ENCODE measurements around the gene GHR. TPM values are rescaled to one million over a fixed set of nuclear protein-coding genes. Genes with fewer than 3 reads are reported as not detected.

GHR gene
- total RNA-seq, 1 experiment from 2014 or later = not detected

DNA sequence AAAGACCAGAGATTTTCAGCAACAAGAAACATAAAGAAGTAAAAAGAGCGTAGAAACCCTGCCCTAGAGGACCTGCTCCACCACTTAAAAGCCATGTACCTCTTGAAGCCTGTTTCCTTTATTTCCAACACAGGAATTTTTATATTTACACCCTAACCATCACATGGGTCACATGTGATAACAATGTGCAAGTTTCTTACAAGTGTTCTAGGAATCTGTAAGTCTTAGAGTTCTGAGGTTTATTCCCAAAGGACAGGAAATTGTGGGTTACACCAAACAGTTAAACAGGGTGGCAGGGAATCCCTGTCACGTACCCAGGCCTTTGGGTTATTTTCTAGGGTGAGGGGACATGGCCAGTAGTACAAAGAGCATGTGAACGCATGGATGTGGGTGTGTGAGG lies 224.8 kb downstream of the GHR start:
- no peaks in the 10 kb centered on the region for H3K36me3 ChIP-seq (ENCODE audit: insufficient read depth, low read length, poor library complexity, severe bottlenecking)
- H3K4me3 ChIP-seq (ENCODE audit: low read depth, low read length, poor library complexity, severe bottlenecking) = no peak overlapping the region
- ChIA-PET CTCF (no interaction called here), POLR2A (ENCODE audit: low non-redundant PET) (no interaction called here)
- no TSS peak for BruUV-seq (replicated peaks)
- no peaks in the 10 kb centered on the region for H3K9me3 ChIP-seq (ENCODE audit: low read depth, low read length, poor library complexity, severe bottlenecking)
- TF ChIP-seq EZH2 (IDR thresholded peaks at IDR 0.05; ENCODE audit: borderline replicate concordance, low read depth, low read length, poor library complexity, severe bottlenecking) = no peak
- TF ChIP-seq, protein P1, sequence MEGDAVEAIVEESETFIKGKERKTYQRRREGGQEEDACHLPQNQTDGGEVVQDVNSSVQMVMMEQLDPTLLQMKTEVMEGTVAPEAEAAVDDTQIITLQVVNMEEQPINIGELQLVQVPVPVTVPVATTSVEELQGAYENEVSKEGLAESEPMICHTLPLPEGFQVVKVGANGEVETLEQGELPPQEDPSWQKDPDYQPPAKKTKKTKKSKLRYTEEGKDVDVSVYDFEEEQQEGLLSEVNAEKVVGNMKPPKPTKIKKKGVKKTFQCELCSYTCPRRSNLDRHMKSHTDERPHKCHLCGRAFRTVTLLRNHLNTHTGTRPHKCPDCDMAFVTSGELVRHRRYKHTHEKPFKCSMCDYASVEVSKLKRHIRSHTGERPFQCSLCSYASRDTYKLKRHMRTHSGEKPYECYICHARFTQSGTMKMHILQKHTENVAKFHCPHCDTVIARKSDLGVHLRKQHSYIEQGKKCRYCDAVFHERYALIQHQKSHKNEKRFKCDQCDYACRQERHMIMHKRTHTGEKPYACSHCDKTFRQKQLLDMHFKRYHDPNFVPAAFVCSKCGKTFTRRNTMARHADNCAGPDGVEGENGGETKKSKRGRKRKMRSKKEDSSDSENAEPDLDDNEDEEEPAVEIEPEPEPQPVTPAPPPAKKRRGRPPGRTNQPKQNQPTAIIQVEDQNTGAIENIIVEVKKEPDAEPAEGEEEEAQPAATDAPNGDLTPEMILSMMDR (conservative IDR thresholded peaks at IDR 0.05; ENCODE audit: low read depth, low read length) = no peak
- no peak overlapping the region for H3K27ac ChIP-seq (ENCODE audit: low read depth, low read length, poor library complexity, severe bottlenecking)
- H3K27me3 ChIP-seq (replicated peaks; ENCODE audit: insufficient read depth, low read depth, low read length, poor library complexity) = peaks cover 28% of the 10 kb centered on the region
- DNase-seq (ENCODE audit: low spot score) = no peak
- H3K4me1 ChIP-seq (ENCODE audit: insufficient read depth, low read length, poor library complexity, severe bottlenecking) = no peaks in the 10 kb centered on the region
- intact Hi-C loops (cut with micrococcal nuclease; ENCODE audit: unreplicated experiment) = no loop called here

DNA sequence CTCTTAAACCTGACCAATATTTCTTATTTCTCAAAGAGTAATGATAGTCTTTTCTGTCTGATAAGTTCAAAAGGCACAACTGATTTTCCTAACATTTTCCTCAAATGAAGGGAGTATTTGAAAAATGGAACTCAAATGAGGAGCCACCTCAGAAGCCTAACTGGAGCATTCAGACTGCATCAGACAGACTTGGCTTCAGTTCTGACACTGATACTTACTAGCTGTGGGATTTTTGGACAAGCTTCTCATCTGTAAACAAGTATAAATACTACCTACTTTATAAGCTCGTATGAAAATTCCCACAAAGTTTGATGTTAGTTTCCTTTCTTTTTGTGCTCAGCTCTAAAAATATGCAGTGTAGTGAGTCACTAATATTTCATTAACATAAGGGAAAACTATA lies 225.7 kb downstream of the GHR start:
- Histone ChIP-seq H3K36me3 (ENCODE audit: insufficient read depth, low read length, poor library complexity, severe bottlenecking) (no peaks in the 10 kb centered on the region), H3K27ac (ENCODE audit: low read depth, low read length, poor library complexity, severe bottlenecking) (no peak overlapping the region), H3K27me3 (replicated peaks; ENCODE audit: insufficient read depth, low read depth, low read length, poor library complexity) (peaks cover 28% of the 10 kb centered on the region), H3K9me3 (ENCODE audit: low read depth, low read length, poor library complexity, severe bottlenecking) (no peaks in the 10 kb centered on the region), H3K4me1 (ENCODE audit: insufficient read depth, low read length, poor library complexity, severe bottlenecking) (no peaks in the 10 kb centered on the region), H3K4me3 (ENCODE audit: low read depth, low read length, poor library complexity, severe bottlenecking) (no peak overlapping the region)
- BruUV-seq (replicated peaks) = no TSS peak
- intact Hi-C loops (cut with micrococcal nuclease; ENCODE audit: unreplicated experiment) = no loop called here
- no peak for DNase-seq (ENCODE audit: low spot score)
- POLR2A ChIA-PET (ENCODE audit: low non-redundant PET) = no interaction called here
- TF ChIP-seq EZH2 (IDR thresholded peaks at IDR 0.05; ENCODE audit: borderline replicate concordance, low read depth, low read length, poor library complexity, severe bottlenecking) = no peak
- TF ChIP-seq, protein P1 (conservative IDR thresholded peaks at IDR 0.05; ENCODE audit: low read depth, low read length) = no peak
- CTCF ChIA-PET = no interaction called here

DNA sequence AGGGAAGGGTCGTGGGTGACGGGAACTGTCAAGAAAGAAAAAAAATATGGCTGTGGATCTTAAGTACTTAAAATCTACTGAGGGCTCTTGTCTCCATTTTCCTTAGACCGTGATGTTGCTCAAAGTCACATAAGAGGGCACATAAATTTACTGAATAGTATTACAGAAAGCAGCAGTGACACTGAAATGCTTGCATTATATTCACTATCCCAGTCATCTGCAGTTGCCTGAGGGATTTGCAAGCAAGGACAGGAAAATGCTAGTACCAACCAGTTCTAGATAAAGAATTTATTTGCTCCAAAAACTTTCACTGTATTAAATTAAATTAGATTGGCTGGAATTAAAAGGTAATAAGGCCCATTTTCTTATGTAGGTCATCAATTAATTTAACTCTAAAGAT lies 226.8 kb downstream of the GHR start:
- Histone ChIP-seq H3K36me3 (ENCODE audit: insufficient read depth, low read length, poor library complexity, severe bottlenecking) (no peaks in the 10 kb centered on the region), H3K27ac (ENCODE audit: low read depth, low read length, poor library complexity, severe bottlenecking) (no peak overlapping the region), H3K4me3 (ENCODE audit: low read depth, low read length, poor library complexity, severe bottlenecking) (no peak overlapping the region), H3K27me3 (replicated peaks; ENCODE audit: insufficient read depth, low read depth, low read length, poor library complexity) (peaks cover 24% of the 10 kb centered on the region), H3K4me1 (ENCODE audit: insufficient read depth, low read length, poor library complexity, severe bottlenecking) (no peaks in the 10 kb centered on the region), H3K9me3 (ENCODE audit: low read depth, low read length, poor library complexity, severe bottlenecking) (no peaks in the 10 kb centered on the region)
- ChIA-PET POLR2A (ENCODE audit: low non-redundant PET) (no interaction called here), CTCF (no interaction called here)
- BruUV-seq (replicated peaks) = no TSS peak
- intact Hi-C loops (cut with micrococcal nuclease; ENCODE audit: unreplicated experiment) = no loop called here
- no peak for DNase-seq (ENCODE audit: low spot score)
- TF ChIP-seq EZH2 (IDR thresholded peaks at IDR 0.05; ENCODE audit: borderline replicate concordance, low read depth, low read length, poor library complexity, severe bottlenecking) = no peak
- TF ChIP-seq, protein P1 (conservative IDR thresholded peaks at IDR 0.05; ENCODE audit: low read depth, low read length) = no peak
